ENCODE results near the gene STIM2.

DNA sequence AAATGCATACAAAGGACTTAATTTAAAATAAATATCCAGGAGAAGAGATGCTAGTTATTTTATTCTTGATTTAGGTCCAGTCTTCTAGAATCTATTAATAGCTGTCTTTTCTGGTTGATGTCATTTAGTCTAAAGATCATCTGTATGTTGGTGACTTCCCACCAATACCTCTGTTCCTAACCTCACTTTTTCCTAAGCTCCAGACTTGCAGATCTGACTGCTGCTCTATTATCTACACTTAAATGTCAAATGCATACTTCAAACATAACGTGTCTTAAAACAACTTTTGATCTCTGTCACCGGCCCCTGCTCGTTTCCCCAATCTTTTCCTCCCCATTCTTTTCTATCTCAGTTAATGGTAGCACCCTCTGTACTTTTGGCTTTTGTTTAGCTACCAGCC is 133.3 kb downstream of the STIM2 start:
- TF ChIP-seq, protein P1, sequence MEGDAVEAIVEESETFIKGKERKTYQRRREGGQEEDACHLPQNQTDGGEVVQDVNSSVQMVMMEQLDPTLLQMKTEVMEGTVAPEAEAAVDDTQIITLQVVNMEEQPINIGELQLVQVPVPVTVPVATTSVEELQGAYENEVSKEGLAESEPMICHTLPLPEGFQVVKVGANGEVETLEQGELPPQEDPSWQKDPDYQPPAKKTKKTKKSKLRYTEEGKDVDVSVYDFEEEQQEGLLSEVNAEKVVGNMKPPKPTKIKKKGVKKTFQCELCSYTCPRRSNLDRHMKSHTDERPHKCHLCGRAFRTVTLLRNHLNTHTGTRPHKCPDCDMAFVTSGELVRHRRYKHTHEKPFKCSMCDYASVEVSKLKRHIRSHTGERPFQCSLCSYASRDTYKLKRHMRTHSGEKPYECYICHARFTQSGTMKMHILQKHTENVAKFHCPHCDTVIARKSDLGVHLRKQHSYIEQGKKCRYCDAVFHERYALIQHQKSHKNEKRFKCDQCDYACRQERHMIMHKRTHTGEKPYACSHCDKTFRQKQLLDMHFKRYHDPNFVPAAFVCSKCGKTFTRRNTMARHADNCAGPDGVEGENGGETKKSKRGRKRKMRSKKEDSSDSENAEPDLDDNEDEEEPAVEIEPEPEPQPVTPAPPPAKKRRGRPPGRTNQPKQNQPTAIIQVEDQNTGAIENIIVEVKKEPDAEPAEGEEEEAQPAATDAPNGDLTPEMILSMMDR (conservative IDR thresholded peaks at IDR 0.05; ENCODE audit: low read depth, low read length) = no peak
- TF ChIP-seq EZH2phosphoT487 (IDR thresholded peaks at IDR 0.05; ENCODE audit: borderline replicate concordance, low read length) = no peak

Measured in PC-3 (cell line).